GM19099 (cell line): ENCODE measurements around the gene KRT2.

ENCODE experiments used
- POLR2A ChIP-seq: IDR thresholded peaks from 3 replicates; pipeline ENCODE4 v1.6.1; 2011; ENCODE audit warnings: low read depth; ENCODE audit not compliant: insufficient read length; ENCODE audit errors: extremely low read depth

KRT2 gene

GRCh38 chr12:52617403-52617785 lies 34.6 kb downstream of the KRT2 start:
- TF ChIP-seq POLR2A, result no peak

DNA sequence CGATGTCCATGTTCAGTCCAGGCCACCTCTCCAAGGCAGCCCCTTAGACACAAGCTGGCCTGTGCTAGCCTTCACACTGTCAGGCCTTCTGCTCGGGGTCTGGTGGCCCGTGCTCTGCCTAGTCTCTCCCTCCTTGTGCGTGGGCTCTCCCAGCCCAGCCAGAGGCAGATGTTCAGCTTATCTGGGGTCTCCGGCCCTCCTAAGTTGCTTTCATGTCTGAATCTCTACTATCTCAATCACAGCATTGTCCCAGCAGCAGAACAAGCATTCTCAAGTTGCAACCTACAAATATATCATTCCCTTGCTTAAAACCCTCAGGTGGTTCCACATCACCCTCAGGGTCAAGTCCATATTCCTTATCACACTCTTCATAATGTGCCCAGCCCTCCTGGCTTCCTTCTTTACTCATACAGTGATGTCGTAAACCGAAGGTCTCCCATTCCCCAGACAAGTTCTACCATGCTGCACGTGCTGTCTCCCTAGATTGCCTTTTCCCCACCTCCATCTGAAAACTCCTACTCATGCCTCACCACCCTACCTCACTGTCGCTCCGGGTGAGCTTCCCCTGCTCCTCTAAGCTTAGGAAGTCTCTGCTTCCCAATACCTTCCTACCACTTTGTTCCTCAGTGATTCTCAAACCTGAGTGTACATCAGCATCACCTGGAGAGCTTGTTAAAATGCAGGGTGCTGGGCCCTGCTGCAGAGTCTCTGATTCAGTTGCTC lies 35.2 kb downstream of the KRT2 start:
- no peak for TF ChIP-seq POLR2A

- no peak for TF ChIP-seq POLR2A
Observed at GRCh38 chr12:52615912-52616311, 36.1 kb downstream of the KRT2 start.

DNA sequence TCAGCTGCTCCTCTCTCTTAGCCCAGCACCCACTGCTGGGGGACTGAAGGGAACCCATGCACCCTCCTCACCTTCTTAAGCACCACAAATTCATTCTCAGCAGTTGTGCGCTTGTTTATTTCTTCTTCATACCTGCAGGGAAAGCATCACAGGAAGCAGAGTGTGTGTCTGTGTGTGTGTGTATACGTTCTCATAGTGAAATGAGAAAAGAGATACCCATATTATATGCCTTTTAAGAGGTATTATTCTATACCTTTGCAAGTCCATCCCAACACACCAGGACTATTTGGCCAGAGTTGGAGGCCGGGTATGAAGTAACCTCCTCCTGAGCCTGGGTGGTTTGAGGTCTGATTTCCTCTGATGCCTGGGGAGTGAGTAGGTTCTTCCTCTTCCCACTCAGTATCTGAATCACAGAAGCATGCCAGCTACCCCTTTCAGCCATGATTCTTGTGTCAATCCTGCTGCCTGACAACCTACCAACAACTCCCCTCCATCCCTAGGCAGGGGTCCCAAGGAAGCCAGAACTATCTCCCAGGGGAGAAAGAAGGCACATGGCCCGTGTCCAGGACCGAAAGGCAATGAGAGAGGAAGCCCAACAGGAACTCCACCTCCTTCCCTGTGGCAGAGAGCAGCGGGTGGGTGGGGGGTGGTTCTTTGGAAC lies 36.7 kb downstream of the KRT2 start:
- TF ChIP-seq POLR2A, result no peak

DNA sequence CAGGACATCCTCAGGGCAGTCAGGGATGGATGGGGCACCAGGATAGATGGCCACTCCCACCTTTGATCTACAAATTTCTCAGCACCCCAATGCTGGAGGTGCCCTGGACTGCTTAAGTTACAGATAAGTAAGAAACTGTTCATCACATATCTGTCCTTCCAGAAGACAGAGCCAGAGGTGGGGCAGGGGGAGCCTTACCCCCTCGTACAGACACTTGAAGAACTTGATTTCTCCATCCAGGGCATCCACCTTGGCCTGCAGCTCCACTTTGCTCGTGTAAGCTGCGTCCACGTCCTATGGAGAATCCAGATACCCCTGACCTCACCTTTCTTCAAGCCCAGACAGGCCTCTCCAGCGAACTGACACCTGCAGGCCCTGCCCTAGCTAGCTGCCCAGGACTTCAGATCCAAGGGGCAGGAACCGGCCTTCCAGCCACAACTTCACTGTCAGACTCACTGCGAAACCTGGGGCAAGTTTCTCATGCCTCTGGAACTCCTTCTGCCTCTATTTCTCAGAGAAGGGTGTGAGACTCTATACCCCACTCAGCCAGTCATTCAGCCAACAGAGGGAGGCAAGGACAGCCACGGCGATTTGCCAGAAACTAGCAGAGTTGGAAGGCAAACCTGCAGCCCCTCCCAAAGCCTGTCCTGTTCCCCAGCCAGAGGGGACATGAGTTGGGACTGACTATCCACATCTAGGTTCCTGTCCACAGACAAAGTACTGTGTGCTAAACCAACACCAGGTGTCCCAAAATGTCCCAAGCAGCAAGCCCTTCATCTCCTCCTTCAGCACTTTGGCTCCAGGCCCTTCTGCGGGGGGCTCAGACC lies 37.4 kb downstream of the KRT2 start:
- TF ChIP-seq POLR2A, result no peak

DNA sequence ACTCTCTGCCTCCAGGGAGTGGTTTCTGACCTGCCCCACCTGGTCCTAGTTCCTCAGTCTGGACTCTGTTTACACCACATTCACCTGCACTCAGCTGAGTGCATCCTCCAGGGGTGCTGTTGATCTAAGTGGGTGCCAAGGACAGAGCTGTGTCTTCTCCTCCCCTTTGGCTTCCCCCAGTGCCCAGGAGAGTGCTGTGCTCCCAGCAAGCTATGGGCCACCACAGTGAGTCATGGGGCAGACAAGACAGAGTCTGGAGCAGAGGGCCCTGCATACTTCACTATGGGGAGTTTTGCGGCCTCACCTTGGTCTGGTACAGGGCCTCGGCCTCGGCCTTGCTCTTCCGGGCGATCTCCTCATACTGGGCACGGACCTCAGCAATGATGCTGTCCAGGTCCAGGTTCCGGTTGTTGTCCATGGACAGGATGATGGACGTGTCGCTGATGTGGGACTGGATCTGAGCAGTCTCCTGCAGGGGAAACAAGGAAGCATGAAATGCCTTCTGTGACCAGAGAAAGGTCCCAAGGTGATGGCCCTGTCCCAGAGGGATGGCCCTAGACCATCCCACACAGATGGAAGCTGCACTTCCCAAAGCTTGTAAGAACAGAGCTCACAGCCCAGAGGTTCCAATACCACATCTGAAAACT lies 38.5 kb downstream of the KRT2 start:
- no peak for TF ChIP-seq POLR2A

DNA sequence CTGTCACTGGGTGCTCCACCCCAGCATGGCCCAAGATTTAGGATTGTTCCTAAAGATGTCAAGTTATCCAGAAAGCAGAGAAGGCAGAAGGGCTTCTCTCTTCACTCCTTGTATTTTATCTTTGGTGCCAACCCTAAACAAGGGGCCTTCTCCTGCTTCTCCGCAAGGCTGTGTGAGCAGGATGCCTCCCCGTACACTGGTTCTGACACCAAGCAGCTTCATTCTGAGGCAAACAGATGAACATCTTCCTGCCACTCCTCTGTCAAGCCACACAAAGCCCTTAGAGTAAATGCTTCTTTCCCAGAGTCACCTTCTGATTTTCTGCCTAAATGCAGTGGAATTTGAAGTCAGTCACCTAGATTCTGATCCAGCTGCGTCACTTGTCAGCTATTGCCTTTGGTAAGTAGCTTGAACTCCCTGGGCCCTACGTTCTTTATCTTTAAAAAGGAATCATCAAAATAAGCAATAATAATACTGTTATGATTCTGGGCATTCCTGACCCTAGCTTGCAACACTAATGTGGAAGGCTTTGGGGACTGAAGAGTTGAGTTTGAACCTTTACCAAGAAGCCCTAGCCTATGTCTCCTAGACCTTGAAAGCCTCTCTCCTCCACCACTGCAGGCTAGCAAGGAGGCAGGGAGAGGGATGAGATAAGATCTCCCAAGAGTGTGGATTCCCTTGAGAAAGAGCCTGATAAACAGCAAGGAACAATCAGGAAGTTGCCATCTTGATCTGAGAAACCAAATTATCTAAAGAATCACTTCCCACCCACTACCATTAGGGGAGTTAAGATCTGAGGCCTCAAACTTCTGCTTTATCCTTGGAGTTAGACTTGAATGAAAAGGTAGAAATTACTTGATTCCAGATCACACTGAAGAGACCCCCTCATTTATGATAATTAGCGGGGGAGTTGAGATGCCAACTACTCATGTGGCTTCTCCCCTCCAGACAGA lies 39.3 kb downstream of the KRT2 start:
- TF ChIP-seq POLR2A, result no peak

- TF ChIP-seq POLR2A, result no peak
Observed at GRCh38 chr12:52611080-52611468, 40.9 kb downstream of the KRT2 start.

DNA sequence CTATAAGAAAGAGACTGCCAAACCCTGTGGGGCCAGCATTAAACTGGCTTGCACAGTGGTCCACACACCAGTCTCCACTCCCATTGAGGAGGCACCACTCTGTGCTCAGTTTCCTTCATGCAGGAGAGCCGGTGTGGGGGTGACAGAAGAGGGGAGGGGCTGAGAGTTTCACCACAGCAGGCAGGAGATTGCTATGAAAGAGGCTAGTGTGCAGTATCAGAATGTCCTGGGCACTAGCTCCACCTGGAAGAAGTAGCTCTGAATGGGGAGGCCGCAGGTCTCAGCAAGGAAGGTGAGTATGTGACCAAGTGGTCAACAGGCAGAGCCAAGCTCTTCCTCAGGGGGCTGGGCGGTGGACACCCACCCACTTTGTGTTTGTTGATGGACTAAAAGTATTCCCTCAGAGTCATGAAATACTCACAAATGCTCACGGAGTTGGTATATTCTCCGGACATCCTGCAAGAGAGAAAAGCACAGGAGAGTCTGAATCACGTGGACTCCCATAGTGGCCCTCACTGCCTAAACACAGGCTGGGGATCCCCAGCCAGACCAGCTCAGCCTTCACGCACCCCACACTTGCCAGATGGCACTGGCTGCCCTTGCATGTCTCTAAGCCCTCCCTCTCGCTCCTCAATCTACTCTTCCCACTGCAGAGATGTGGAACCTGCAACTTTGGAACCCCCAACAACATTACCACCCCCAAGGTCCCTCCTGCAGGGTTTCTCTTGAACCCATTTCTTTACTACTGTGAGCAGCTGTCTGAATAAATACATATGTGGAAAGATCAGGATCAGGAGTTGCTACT lies 43.0 kb downstream of the KRT2 start:
- TF ChIP-seq POLR2A, result no peak

- TF ChIP-seq POLR2A, result no peak
Observed at GRCh38 chr12:52608161-52608560, 43.9 kb downstream of the KRT2 start.

- TF ChIP-seq POLR2A, result no peak
Observed at GRCh38 chr12:52607314-52607713, 44.7 kb downstream of the KRT2 start.

GRCh38 chr12:52606581-52607218 lies 45.3 kb downstream of the KRT2 start:
- TF ChIP-seq POLR2A, result no peak

DNA sequence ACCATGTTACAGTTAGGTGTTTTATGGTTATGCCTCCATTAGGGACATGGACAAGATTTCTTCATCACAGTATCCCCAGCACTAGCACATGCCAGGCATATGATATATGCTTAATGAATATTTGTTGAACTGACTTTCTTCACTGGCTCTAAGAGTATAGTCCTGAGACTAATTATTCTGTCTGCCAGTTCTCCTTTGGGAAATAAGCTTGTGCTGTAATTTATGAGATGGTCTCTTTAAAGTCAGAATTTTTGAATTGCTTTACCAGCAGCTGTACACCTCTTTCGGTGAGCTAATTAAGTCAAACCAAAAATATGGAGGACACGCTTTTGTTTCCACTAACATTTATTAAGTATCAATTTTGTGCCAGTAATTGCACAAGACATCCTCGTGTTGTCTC lies 45.9 kb downstream of the KRT2 start:
- TF ChIP-seq POLR2A, result no peak
